Stimulated activated CD4-positive, alpha-beta T cell treated with anti-CD3 and anti-CD28 coated beads, Interleukin-1b, Interleukin-23, amount 100 ng/mL, for 1 hour (primary cell): Measurements from ENCODE around the gene TIMP3.
"Not testable (repeated sequence)": the region's sequence is repeated elsewhere in the genome, so short reads cannot be mapped to it uniquely, and the experiment has no call there.

Experiments
- DNase-seq, 2 donors: peaks; one replicate each; pipeline ENCODE4 v3.0.0-alpha.2; 2020; ENCODE audit warnings: low read depth in 2 of 2

TIMP3 gene

DNA sequence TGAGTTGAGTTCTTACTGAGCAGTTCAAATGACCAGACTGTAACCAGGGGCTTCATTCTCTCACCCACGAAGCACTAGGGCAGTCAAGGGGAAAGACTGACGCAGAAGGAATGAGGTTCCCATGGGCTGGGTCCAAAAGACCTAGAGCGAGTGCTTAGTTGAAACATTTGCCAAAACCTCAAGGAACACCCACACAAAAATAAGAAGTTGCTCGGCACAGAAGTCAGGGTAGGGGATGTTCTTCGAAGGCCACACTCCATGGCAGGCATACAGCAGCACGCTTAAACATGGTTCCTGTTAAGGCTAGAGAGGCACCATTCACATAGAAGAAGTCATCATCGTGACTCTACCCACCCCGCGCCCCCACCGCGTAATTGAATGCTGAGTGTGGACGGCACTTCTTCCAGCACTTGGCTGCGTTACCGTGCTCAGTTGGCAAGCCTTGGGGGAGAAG, 52.9 kb downstream of the TIMP3 start:
- no peak for DNase-seq

DNA sequence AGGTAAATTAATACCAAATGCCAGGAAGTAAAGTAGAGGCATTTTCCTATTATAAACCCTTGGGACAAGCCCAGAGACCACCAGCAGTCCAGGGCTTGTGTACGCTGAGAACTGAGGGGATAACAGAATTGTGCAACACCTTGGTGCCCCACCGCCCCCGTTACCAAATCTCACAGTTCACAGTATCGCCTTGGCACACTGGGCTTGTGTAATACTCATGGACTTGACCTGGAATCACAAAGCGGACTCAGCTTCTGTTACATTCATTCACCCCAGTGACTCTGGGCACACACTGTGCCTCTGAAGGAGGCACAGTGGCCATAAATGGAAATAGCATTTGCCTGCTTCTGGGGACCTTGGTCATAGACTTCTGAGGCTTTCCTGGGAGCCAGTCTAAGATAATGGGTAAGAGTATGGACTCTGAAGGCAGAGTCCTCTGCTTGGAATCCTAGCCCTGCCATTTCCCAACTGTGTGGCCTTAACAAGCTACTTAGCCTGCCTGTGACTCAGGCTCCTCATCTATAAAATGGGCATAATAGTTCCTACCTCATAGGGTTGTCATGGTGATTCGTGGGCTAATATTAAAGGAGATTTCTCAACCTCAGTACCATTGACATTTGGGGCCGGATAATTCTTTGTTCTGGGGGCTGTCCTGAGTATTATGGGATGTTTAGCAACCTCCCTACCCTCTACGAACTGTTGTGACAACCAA, 53.7 kb downstream of the TIMP3 start:
- no peak for DNase-seq

DNA sequence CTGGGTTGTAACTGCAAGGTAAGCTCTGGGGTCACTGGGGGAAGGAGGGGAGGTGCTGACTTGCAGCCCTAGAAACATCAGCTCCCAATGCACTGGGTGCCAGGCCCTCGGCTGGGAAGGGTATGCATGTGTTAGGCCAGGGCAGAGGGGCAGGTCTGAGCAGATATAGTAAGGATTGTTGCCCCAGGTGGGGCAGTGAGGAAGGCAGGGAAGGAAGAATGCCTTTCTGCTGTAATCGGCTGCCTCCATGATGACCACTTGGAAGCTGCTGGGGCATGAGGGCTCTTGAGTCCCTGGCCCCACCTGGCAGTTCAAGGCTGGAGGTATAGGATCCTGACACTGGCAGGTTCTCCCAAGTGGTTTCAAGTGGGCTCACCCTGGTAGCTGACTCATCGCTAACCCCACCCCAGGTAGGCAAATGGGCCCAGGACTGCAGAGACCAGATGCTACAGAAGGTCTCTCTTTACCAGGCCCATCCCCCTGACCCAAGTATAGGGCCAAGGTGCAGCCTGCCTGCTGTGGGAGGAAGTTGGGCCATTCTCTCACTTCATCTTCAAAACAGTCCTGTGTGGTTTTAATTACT, 56.7 kb downstream of the TIMP3 start:
- DNase-seq, result no peak

DNA sequence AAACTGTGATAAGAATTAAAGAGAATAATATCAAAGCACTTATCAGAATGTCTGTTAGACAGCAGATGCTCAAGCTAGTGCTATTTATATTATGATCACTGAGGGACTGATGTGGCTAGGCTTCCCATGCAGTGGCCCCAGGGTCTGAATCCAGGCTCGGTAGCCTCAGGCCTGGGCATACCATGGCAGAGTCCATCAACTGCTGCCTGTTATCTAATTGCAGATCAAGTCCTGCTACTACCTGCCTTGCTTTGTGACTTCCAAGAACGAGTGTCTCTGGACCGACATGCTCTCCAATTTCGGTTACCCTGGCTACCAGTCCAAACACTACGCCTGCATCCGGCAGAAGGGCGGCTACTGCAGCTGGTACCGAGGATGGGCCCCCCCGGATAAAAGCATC, 57.5 kb downstream of the TIMP3 start:
- DNase-seq, result no peak

DNA sequence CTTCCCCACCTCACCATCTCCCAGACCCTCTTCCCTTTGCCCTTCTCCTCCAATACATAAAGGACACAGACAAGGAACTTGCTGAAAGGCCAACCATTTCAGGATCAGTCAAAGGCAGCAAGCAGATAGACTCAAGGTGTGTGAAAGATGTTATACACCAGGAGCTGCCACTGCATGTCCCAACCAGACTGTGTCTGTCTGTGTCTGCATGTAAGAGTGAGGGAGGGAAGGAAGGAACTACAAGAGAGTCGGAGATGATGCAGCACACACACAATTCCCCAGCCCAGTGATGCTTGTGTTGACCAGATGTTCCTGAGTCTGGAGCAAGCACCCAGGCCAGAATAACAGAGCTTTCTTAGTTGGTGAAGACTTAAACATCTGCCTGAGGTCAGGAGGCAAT, 58.2 kb downstream of the TIMP3 start:
- no peak for DNase-seq

DNA sequence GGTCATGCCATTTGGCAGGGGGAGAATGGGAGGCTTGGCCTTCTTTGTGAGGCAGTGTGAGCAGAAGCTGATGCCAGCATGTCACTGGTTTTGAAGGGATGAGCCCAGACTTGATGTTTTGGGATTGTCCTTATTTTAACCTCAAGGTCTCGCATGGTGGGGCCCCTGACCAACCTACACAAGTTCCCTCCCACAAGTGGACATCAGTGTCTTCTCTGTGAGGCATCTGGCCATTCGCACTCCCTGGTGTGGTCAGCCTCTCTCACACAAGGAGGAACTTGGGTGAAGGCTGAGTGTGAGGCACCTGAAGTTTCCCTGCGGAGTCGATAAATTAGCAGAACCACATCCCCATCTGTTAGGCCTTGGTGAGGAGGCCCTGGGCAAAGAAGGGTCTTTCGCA, 59.8 kb downstream of the TIMP3 start:
- DNase-seq, result no peak

DNA sequence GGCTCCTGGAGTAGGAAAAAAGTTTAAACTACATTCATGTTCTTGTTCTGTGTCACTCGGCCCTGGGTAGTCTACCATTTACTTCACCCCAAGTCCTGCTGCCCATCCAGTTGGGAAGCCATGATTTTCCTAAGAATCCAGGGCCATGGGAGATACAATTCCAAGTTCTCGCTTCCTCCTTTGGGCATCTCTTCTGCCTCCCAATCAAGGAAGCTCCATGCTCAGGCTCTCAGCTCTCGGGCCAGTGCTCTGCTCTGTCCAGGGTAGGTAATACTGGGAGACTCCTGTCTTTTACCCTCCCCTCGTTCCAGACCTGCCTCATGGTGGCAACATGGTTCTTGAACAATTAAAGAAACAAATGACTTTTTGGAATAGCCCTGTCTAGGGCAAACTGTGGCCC, 60.6 kb downstream of the TIMP3 start:
- DNase-seq, result no peak

DNA sequence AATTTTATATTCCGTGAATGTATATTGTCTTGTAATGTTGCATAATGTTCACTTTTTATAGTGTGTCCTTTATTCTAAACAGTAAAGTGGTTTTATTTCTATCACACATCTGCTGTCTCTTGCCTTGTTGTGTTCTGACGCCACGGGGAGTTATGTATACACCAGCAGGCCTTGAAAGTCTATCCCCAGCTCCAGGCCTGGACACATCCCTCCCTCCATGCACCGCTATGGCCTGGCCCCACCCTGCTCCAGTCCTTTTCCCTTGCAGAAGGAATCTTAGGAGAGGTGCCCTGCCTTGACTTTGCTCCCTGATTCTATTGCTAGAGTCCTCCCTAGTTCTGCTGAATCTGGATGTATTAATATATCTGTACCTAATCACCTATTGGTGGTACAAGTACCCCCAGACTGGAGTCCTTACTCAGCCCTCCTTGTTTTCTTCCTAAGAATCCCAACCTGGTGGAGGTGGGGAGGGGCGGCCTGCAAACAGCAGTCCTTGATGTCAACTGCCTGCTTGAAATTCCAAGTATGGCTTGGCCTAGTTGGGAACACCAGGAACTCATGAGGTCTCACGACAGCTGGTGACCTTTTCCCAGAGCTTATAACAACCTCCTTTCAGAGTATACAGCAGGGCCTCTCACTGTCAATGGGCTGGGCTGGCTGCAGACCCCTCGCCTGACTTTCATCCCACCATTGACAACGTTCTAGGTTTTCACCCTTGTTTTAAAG, 61.6 kb downstream of the TIMP3 start:
- no peak for DNase-seq

DNA sequence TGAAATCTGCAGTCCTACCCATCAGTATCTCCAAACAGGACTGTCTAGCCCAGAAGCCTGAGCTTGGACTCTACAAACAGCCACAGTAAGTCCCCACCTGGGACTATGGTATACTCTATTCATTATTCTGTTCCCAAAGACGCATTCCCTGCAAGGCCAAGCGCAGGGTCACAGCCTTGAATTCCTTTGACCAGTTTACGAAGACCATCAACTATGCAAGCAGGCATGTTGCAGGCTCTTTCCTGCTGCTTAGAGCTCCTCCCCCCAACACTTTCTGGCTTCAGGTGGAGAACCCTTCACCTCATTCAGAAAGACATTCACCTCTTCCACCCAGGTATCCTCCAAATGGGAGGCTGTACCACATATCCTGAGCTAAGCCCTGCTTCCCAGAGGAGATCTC, 62.5 kb downstream of the TIMP3 start:
- no peak for DNase-seq

DNA sequence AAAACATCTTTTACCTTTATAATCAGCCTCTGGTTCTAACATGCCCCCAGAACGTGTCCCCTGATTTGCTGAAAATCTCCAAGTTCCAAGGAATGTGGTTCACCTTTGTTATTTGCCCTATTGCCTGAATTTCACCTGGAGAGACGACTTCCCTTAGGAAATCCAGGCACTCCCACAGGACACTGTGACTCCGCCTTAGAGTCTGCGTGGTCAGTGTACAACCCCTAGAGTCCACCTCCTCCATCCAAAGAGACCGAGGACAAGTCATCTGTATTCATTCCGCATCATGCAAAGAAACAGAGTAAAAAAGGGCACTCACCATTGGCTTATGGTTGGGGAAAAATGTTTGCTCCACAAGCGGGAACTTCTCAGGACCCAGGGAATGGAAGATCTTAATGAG, 63.1 kb downstream of the TIMP3 start:
- DNase-seq, result no peak

DNA sequence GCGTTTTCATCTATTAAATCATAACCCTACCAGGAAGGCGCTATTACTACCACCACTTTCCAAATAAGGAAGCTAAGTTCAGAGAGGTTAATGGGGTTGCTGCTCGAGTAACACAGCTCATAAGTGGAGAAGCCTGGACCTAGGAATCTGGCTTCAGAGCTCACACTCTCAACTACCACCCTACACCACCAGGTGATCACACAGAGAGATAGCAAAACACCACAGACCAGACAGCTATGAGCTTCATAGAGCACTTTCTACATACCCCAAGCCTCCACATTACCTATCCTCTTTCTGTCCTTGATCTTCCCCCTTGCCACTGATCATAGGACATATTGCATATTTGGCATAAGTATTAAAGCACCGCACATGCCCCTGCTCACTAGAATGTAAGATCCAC, 65.4 kb downstream of the TIMP3 start:
- no peak for DNase-seq

DNA sequence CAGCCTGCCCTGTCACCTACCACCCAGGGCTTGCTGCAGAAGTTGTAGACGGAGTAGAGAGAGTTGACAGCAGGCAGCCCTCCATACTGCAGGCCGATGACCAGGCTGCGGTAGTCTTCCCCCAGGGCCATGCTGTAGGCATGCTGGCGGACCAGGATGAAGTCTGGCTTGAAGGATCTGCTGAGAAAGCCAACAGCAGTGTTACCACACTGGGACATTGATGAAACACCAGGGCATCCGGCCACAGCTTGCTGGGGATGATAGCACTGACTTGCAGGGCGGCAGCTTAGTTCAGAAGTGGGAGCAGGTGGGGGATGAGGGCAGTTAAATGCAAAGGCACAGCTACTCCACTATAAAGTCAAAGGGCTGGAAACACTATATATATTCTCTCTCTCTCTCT, 67.4 kb downstream of the TIMP3 start:
- no peak for DNase-seq

DNA sequence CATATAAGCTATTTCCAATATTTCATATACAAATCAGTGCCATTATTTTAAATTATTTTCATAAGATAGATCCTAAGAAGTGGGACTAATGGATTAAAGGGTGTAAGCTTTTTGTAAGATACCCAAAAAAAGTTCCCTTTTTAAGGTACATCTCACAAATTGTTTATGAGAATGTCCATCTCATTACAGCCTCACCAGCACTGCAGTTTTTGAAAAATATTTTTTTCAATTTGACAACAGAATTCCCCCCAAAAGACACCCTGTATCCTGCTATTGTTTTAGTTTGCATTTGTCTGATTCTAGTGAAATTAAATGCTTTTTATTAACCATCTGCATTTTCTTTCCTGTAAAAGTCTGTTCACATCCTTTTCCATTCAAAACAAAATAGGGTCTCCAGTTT, 69.0 kb downstream of the TIMP3 start:
- DNase-seq, result no peak

DNA sequence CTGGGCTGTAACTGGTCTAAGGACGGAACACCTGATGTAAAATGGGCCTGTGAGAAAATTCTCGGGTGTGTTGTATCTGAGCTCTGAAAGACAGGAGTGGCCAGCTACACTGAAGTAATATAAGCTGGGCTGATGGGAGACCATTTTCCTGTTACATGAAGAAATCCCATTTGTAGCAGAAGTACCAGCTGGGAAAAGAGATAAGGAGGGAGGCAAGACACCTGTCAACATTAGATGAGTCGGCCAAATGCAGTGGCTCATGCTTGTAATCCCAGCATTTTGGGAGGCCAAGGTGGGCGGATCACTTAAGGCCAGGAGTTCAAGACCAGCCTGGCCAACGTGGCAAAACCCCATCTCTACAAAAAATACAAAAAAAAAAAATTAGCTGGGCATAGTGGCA, 72.1 kb downstream of the TIMP3 start:
- not testable (repeated sequence) for DNase-seq

DNA sequence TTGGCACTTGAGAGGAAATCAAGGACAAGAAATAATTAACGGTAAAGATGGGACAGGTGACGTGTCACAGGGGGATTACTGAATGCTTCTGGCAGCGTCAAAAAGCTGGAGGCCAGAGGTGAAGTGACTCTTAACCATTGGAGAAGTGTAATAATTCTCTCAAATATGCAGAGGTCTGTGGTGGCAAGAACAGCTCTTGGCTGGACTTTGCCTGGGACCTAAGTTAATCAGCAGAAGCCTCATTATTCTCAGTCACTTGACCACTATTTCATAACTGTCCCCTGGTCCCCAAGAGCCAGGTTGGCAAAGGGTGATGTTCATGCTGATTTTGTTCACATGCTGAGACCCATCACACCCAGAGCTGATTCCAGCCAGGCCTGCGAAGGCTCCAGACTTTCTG, 72.9 kb downstream of the TIMP3 start:
- DNase-seq, result no peak

DNA sequence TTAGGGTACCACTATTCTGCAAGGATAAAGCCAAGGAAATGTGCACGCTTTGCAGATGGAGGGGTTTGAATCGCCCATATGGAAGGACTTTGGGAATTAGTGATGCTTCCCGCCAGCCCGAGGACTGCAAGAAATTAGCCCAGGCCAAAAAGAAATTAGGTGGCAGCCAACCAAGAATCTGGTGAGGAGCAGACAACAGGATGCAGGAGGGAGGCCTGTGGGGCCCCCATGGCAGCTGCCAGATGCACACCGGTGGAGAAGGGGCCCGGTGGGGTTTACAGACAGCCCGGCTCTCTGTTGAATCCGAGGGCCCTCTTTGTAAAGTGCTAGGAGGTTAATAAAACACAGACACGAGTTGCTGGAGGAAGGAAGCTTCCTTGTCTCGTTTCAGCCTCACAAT, 73.5 kb downstream of the TIMP3 start:
- DNase-seq, result no peak

DNA sequence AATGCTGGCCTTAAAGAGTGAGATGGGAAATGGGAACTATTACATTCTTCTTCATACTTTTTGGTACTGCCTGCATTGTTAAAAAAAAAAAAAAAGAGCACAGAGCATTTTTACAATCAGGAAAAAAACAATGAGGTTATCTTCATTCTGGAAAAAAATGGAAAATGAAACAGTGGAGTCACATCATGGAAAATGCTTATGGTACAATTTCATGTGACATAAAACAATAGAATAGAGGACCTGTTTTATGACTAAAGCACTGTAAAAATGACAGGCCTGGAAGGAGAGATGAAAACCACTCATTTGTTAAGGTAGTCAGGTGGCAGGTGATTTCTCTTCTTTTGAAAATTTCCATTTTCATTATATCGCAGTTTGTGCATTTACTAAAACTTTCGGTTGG, 75.0 kb downstream of the TIMP3 start:
- no peak for DNase-seq

DNA sequence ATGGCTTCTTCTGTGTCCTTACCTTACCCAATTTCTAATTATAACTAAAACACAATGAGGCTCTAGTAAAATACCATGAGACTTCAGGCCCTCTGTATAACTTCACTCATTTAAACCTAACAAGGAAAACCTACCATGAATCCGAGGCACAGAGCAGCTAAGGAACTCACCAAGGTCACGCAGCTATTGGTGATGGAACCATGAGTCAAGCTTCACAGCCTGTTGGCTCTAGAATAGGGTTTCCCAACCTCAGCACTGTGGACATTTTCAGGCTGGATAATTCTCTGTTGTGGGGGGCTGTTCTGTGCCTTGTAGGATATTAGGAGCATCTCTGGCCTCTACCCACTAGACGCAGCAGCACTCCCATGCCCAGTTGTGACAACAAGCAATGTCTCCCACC, 75.7 kb downstream of the TIMP3 start:
- DNase-seq, result no peak

DNA sequence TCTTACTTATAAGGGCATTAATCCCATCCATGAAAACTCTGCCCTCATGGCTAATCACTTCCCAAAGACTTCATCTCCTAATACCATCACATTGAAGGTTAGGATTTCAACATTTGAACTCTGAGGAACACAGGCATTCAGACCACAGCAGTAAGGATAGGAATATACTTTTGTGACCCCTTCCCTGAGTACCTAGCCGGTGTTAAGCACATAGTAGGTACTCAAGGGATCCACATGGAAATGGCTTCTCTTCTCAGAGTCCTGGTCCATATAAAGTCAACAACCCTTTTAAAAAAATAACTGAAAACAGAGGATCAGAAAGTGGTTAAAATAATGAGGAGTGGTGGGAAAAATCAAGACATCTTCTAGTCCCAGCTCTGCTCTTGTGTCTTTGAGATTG, 78.0 kb downstream of the TIMP3 start:
- DNase-seq, result no peak

DNA sequence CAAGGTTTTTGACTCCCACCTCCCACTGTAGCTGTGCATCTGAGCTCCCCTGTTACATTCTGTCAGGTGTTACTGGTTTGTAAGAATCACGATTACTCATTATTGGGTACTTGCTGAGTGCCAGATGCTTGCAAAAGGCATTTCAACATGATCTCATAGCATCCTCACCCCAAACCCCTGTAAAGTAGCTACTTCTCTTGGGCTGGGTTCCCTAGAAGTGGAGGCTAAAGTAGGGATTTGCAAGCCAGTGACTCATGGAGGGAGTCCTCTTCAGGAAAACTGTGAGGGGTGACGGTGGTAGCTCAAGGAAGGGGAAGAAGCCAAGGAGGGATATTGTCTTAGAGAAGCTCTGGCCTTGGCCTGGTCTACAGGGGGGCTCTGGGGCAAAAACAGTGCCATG, 78.6 kb downstream of the TIMP3 start:
- DNase-seq, result no peak

DNA sequence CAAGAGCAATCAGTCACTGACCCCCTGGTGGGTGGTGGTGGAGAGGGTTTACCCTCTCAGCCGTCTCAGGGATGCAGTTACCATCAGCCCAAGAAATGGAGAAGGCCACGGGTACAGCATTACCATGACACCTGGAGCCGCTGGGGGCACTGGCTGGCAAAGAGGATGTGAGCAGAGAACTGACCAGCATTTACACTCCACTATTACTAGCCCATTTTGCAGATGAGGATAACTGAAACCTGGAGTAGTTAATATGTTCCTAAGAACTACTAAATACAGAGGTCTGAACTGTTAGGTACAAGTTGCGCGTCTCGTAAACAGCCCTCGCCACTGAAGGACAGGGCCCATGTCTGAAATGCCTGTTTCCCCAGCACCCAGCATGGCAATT, 79.0 kb downstream of the TIMP3 start:
- no peak for DNase-seq

DNA sequence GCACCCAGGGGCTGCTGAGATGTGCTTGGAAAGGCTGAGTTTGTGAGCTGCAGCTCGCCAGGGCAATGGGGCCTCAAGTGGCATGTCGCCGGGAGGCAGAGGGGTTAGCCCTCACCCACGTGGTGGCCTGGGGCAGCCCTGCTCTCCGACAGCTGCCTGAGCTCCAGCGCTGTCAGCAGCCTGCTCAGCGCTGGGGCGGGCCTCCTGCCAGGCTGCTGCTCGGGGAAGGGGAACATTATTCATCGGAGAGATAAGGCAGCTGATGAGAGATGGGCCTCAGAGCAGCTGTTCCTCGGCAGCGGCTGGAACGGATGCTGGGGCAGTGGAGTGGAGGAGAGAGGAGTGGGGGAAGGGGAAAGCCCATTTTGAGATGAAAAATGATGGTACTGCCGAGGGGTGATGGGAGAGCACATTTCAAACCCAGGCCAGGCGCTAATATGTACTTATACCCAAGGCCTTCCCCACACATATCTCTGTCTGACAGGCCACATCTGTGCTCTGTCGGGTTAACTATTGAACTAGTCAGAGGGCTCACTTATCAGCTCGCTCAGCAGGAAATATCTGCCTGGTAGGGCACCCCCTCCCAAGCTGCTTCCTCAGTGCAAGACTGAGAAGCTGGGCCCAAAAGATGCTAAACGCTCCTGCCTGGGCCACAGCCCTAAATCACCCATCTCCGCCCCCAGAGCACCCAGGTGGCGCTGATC, 79.5 kb downstream of the TIMP3 start:
- DNase-seq, result no peak

DNA sequence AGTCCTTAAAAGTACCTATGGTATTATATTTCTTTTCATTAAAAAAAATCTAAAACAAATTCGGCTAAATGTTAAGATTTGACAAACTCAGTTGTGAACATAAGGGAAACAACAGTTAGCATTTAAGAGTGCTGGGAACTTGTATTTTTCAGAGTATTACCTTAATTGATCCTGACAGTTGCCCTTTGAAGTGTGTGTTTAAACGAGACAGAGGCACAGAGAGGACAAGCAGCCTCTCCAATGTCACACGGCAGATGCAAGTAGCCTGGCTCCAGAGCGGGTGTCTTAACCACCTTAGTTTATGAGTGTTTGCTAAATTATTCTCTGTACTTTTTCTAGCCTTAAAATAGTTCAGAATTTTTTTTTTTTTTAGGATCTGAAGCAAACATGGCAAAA, 80.9 kb downstream of the TIMP3 start:
- DNase-seq, result no peak
